C4-2B (cell line): Measurements from ENCODE around the gene UACA.

Source experiments
- H3K27ac ChIP-seq: fragments of 450-650 bp; 2 replicates; pipeline ENCODE4 v1.5.1; 2017
- ZFX ChIP-seq: fragments of 450-650 bp; IDR thresholded peaks from 2 replicates; pipeline ENCODE4 v1.6.1; 2017
- TF ChIP-seq, protein P1 (sequence below): fragments of 450-650 bp; conservative IDR thresholded peaks from 2 replicates; pipeline ENCODE4 v1.5.1; 2017; ENCODE audit warnings: mild to moderate bottlenecking

Gene UACA

DNA sequence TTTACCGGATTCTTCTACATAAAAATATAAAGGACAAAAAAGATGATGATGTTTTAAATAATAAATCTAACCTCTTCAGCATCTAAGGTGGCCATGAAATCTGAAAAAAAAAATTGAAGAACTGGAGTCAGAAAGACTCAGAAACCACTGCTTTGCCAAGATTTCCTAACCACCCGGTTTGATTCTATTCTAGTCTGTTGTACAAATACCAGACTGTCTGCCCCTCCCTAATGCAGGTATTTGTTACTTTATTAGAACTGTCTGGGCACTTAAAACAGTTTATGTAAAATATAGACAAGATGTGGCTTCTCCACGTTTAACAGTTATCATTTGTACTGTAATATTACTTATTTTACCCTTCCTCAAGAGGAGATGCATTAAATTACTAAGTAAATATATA lies 48.8 kb downstream of the UACA start:
- H3K27ac ChIP-seq, result no peak overlapping the region
- no peak for TF ChIP-seq ZFX
- TF ChIP-seq, protein P1, sequence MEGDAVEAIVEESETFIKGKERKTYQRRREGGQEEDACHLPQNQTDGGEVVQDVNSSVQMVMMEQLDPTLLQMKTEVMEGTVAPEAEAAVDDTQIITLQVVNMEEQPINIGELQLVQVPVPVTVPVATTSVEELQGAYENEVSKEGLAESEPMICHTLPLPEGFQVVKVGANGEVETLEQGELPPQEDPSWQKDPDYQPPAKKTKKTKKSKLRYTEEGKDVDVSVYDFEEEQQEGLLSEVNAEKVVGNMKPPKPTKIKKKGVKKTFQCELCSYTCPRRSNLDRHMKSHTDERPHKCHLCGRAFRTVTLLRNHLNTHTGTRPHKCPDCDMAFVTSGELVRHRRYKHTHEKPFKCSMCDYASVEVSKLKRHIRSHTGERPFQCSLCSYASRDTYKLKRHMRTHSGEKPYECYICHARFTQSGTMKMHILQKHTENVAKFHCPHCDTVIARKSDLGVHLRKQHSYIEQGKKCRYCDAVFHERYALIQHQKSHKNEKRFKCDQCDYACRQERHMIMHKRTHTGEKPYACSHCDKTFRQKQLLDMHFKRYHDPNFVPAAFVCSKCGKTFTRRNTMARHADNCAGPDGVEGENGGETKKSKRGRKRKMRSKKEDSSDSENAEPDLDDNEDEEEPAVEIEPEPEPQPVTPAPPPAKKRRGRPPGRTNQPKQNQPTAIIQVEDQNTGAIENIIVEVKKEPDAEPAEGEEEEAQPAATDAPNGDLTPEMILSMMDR, result no peak

DNA sequence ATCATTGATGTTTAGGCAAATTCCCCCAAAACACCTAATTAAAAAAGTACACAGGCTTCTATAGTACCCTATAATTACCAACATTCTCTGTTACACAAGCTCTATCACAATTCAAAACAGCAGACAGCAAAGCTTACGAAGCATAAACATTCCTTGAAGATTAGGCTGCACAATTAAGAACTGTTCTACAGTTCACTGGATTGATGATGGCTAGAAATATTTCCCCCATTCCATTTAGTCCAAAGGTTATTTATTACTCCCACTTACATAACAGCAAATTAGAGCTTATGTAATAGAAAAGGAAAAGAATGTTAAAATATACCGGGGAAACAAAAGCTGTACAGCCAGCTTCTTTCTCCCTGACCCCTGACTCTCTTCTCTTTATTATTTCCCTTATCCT lies 49.3 kb downstream of the UACA start:
- TF ChIP-seq, protein P1, result no peak
- no peak for TF ChIP-seq ZFX
- H3K27ac ChIP-seq, result no peak overlapping the region

DNA sequence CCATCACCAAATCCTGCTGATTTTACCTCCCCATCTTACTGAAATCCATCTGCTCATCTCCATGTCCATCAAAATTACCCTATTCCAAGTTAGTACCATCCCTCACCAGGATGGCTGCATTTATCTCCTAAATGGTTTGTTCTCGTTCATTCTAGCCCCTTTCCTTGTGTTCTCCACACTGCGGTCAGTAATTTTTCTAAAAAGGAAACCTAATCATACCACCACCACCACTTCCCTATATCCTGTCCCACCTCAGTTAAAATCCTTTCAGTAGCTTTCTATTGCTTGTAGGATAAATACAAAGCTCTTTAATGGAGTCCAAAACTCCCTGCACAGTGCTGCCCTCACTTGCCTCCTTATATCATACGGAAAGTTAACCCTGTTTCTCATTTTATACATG lies 51.1 kb downstream of the UACA start:
- TF ChIP-seq, protein P1, result no peak
- no peak for TF ChIP-seq ZFX
- H3K27ac ChIP-seq, result no peak overlapping the region

DNA sequence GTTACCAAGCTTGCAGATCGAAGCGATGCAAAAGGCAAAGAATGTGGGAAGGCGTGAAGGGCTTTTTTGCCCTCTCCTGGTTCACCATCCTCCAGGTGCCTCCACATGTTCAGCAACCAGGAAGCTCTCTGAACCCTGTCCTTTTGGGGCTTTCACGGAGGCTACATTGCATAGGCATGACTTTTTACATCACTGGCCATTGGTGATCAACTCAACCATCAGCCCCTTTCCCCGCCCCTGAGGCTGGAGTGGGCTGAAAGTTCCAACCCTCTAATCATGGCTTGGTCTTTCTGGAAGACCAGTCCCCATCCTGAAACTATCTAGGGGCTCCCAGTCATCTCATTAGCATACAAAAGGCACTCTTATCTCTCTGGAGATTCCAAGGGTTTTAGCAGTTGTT lies 52.6 kb downstream of the UACA start:
- TF ChIP-seq ZFX, result no peak
- TF ChIP-seq, protein P1, result no peak
- no peak overlapping the region for H3K27ac ChIP-seq

DNA sequence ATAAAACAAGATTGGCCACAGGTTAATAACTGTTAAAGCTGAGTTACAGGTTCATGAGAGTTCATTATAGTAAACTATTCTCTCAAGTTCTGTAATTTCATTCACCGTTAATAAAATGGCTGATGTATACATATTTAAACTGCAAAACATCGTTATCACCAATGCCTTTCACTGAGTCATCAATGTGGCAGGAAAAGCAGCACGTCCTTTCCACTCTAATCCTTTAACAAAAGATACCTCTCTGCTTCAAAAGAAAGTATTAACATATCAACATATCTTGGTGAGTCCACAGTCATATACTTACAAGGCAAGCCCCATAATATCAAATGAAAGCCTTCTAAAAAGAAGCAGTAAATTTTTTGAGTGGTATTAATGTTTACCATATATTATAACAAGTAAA lies 54.5 kb downstream of the UACA start:
- TF ChIP-seq, protein P1, result no peak
- no peak for TF ChIP-seq ZFX
- H3K27ac ChIP-seq, result no peak overlapping the region

DNA sequence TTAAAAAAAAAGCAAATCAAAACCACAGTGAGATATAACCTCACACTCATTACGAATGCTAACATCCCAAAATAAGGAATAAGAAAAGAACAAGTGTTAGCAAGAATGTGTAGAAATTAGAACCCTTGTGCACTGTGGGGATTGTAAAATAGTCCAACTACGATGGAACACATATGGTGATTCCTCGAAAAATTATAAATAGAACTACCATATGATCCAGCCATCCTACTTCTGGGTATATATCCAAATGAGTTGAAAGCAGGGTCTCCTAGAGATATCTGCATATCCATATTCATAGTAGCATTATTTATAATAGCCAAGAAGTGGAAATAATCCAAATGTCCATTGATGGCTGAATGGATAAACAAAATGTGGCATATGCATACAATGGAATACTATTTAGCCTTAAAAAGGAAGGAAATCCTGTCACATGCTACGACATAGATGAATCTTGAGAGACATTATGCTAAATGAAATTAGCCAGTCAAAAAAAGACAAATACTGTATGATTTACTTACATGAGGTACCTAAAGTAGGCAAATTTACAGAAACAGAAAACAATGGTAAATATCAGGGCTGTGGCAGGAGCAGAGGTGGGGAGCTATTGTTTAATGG lies 55.6 kb downstream of the UACA start:
- H3K27ac ChIP-seq, result no peak overlapping the region
- TF ChIP-seq ZFX, result no peak
- TF ChIP-seq, protein P1, result no peak

DNA sequence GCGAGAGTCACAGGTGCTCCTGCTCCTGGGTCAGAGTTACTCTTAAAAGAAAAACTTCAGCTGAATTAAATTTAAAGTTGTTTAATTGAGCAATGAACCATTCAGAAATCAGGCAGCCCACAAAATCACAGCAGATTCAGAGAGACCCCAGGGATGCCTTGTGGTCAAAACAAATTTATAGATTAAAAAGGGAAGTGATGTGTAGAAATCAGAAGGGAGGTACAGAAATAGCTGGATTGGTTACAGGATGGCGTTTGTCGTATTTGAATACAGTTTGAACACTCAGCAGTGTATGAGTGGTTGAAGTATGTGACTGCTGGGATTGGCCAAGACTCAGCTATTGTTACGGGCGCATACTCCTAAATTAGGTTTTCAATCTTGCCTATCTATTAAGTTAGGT lies 58.6 kb downstream of the UACA start:
- H3K27ac ChIP-seq, result no peak overlapping the region
- TF ChIP-seq, protein P1, result no peak
- TF ChIP-seq ZFX, result no peak
